ENCODE results near the gene TNIP2.

DNA sequence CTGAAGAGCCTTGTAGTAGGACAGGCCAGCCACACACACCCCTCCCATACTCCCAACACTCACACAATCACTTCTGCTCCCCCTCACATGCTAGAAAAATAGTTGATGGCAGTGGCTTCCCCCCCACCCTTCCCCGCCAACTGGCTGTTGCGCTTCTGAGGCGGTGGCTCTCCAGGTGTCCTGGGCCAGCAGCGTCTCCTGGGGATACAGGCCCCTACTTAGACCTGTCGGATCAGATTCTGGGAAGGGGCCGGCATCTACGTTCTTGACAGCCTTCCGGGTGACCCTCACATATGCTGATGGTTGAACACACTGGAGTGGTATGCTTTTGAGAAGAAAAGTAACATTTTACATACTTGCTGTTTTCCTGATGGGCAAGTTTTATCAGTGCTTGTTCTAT lies 39.9 kb downstream of the TNIP2 start:
- TF ChIP-seq EZH2 (IDR thresholded peaks at IDR 0.05; ENCODE audit: borderline replicate concordance, low read depth, low read length, severe bottlenecking) = no peak
- TF ChIP-seq POLR2A (IDR thresholded peaks at IDR 0.05; ENCODE audit: low read depth, low read length) = no peak
- TF ChIP-seq, protein P1, sequence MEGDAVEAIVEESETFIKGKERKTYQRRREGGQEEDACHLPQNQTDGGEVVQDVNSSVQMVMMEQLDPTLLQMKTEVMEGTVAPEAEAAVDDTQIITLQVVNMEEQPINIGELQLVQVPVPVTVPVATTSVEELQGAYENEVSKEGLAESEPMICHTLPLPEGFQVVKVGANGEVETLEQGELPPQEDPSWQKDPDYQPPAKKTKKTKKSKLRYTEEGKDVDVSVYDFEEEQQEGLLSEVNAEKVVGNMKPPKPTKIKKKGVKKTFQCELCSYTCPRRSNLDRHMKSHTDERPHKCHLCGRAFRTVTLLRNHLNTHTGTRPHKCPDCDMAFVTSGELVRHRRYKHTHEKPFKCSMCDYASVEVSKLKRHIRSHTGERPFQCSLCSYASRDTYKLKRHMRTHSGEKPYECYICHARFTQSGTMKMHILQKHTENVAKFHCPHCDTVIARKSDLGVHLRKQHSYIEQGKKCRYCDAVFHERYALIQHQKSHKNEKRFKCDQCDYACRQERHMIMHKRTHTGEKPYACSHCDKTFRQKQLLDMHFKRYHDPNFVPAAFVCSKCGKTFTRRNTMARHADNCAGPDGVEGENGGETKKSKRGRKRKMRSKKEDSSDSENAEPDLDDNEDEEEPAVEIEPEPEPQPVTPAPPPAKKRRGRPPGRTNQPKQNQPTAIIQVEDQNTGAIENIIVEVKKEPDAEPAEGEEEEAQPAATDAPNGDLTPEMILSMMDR (IDR thresholded peaks at IDR 0.05; ENCODE audit: extremely low read depth in 1 of 2, insufficient read depth in 1 of 2, low read depth in 1 of 2, low read length in 2 of 2) = no peak
- TF ChIP-seq, protein P2, sequence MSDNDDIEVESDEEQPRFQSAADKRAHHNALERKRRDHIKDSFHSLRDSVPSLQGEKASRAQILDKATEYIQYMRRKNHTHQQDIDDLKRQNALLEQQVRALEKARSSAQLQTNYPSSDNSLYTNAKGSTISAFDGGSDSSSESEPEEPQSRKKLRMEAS (IDR thresholded peaks at IDR 0.05; ENCODE audit: insufficient read depth, insufficient read length) = no peak
- no peak for TF ChIP-seq GATA2 (IDR thresholded peaks at IDR 0.05; ENCODE audit: insufficient read depth, insufficient read length, low read depth, low read length)
- no peak for TF ChIP-seq FOS (IDR thresholded peaks at IDR 0.05; ENCODE audit: borderline replicate concordance, insufficient read depth, low read length)
- TF ChIP-seq POLR2AphosphoS5 (IDR thresholded peaks at IDR 0.05; ENCODE audit: insufficient read depth, low read depth, low read length) = no peak
- TF ChIP-seq MYC (IDR thresholded peaks at IDR 0.05; ENCODE audit: low read depth, low read length) = no peak
- no peak for TF ChIP-seq JUN (IDR thresholded peaks at IDR 0.05; ENCODE audit: borderline replicate concordance, insufficient read depth, insufficient read length, low read depth)

Data from endothelial cell of umbilical vein (primary cell).